Activated T-cell treated with anti-CD3 and anti-CD28 coated beads, Interleukin-2, amount 50 U/mL, for 72 hours (primary cell): ENCODE results near the gene NTN4. TPM values are rescaled to one million over a fixed set of nuclear protein-coding genes. Genes with fewer than 3 reads are reported as not detected.
"Not testable (repeated sequence)": the region's sequence is repeated elsewhere in the genome, so short reads cannot be mapped to it uniquely, and the experiment has no call there.

Experiments
- ATAC-seq, 2 donors: fragments of 150-1000 bp; cut with Tn5 transposase; replicated peaks in 1 of 2; 2 replicates each; pipeline ENCODE4 v1.10.0; 2021; ENCODE audit warnings: moderate library complexity in 2 of 2, mild to moderate bottlenecking in 1 of 2
- DNase-seq, 2 donors: peaks; one replicate each; pipeline ENCODE4 v3.0.0; 2021 to 2022; ENCODE audit warnings: mixed read lengths in 1 of 2
- H3K27ac Mint-ChIP-seq: one replicate; pipeline ENCODE4 v1.8.0; 2022; ENCODE audit warnings: mild to moderate bottlenecking, moderate library complexity, mixed read lengths
- H3K27me3 Mint-ChIP-seq: one replicate; pipeline ENCODE4 v1.8.0; 2022; ENCODE audit warnings: low read depth, mixed read lengths
- H3K36me3 Mint-ChIP-seq, 2 donors: one replicate each; pipeline ENCODE4 v1.8.0; 2022; ENCODE audit warnings: mixed read lengths in 2 of 2, mild to moderate bottlenecking in 1 of 2; ENCODE audit not compliant: insufficient read depth in 2 of 2
- H3K4me1 Mint-ChIP-seq: one replicate; pipeline ENCODE4 v1.8.0; 2022; ENCODE audit warnings: low read depth, mixed read lengths
- H3K4me3 Mint-ChIP-seq, 2 donors: one replicate each; pipeline ENCODE4 v1.8.0; 2022; ENCODE audit warnings: mild to moderate bottlenecking in 2 of 2, mixed read lengths in 2 of 2, moderate library complexity in 2 of 2
- H3K9me3 Mint-ChIP-seq, 2 donors: one replicate each; pipeline ENCODE4 v1.8.0; 2022; ENCODE audit warnings: mixed read lengths in 2 of 2
- total RNA-seq, 2 donors: library from RNA; stranded (reverse); gene quantifications; one replicate each; pipeline ENCODE4 v1.2.3, GENCODE V29; 2022

NTN4 gene
- total RNA-seq, 2 donors from 2014 or later, result 0.26 to 0.69 TPM

- Mint-ChIP-seq H3K4me1 (no peaks in the 10 kb centered on the region), H3K27me3 (no peaks in the 10 kb centered on the region), H3K27ac (no peak overlapping the region), H3K9me3 (peaks cover 0 to 1% of the 10 kb centered on the region in 2 donors), H3K36me3 (peaks cover 0 to 2% of the 10 kb centered on the region in 2 donors), H3K4me3 (no peak overlapping the region)
- no peak for DNase-seq
- ATAC-seq, result no peak
These were observed 115.9 kb downstream of the NTN4 start for GRCh38 chr12:95674631-95675030.

DNA sequence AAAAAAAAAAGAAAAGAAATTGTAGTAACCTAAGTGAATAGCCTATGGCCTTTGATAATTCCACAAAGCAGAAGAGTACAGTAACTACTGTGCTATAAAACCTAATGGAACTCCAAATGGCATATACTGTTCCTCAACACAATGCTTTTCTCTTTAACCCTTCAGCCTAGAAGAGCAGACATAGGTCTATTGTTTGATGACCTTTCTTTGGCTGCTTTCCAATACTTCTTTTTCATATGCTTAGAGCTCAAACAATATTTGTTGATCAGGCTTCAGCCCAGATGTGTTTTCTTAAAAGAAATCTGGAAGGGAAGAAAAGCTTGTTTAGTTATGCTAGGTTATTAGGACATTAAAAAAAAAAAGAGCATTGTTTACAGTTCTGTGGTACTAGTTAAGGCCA, 116.4 kb downstream of the NTN4 start:
- Mint-ChIP-seq H3K27ac (no peak overlapping the region), H3K9me3 (peaks cover 0 to 1% of the 10 kb centered on the region in 2 donors), H3K4me1 (no peaks in the 10 kb centered on the region), H3K4me3 (no peak overlapping the region), H3K27me3 (no peaks in the 10 kb centered on the region), H3K36me3 (peaks cover 0 to 2% of the 10 kb centered on the region in 2 donors)
- DNase-seq (no peak), ATAC-seq (no peak)

- H3K4me3 Mint-ChIP-seq, result no peak overlapping the region
- H3K27me3 Mint-ChIP-seq, result no peaks in the 10 kb centered on the region
- H3K36me3 Mint-ChIP-seq, result peaks cover 0 to 2% of the 10 kb centered on the region in 2 donors
- H3K4me1 Mint-ChIP-seq, result no peaks in the 10 kb centered on the region
- H3K9me3 Mint-ChIP-seq, result peaks cover 0 to 1% of the 10 kb centered on the region in 2 donors
- no peak for DNase-seq
- no peak overlapping the region for H3K27ac Mint-ChIP-seq
- ATAC-seq, result no peak
These were observed 117.0 kb downstream of the NTN4 start for GRCh38 chr12:95673576-95673975.

DNA sequence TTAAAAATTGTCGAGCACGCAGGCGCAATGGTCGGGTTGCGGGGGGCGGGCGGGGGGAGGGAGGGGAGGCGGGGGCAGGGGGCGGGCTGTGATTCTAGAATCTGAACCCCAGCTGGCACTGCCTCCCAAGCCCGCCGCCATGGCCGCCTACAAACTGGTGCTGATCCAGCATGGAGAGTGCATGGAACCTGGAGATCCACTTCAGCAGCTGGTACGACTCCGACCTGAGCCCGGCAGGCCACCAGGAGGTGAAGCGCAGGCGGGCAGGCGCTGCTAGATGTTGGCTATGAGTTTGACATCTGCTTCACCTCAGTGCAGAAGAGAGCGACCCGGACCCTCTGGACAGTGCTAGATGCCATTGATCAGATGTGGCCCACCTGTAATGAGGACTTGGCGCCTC, 118.4 kb downstream of the NTN4 start:
- Mint-ChIP-seq H3K27ac (no peak overlapping the region), H3K27me3 (no peaks in the 10 kb centered on the region), H3K36me3 (no peaks in the 10 kb centered on the region), H3K9me3 (no peaks in the 10 kb centered on the region), H3K4me1 (no peaks in the 10 kb centered on the region), H3K4me3 (no peak overlapping the region)
- DNase-seq, result no peak
- no peak for ATAC-seq

DNA sequence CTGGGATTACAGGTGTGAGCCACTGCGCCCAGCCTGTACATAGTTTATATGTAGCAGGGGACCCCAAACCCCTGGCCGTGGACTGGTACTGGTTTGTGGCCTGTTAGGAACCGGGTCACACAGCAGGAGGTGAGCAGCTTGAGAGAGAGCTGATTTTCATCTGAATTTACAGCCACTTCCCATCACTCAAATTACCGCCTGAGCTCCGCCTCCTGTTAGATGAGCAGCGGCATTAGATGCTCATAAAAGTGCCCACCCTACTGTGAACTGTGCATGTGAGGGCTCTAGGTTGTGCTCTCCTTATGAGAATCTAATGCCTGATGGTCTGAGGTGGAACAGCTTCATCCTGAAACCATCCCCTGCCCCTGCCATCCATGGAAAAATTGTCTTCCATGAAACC, 119.3 kb downstream of the NTN4 start:
- DNase-seq (no peak), ATAC-seq (no peak)
- no peak overlapping the region for H3K4me3 Mint-ChIP-seq
- H3K36me3 Mint-ChIP-seq, result no peaks in the 10 kb centered on the region
- no peaks in the 10 kb centered on the region for H3K4me1 Mint-ChIP-seq
- H3K27ac Mint-ChIP-seq, result no peak overlapping the region
- no peaks in the 10 kb centered on the region for H3K9me3 Mint-ChIP-seq
- H3K27me3 Mint-ChIP-seq, result no peaks in the 10 kb centered on the region

DNA sequence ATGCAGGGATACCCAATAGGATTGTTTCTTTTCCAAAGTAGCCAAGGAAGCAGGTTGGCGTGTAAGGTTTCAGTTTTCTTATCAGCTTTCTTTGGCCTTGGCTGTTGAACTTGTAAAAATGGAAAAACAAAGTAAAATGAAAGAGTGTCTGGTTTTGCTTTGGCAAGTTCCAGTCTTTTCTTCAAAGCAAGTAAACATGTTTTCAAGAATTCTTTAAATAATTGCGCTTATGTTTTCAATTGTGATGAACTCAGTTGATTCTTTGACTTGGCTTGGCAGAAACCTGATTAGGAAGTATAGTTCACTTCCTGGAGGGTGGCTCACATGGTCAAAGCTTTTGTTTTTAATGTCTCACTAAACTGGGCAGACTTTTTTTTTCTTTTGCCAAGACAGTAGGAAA, 127.0 kb downstream of the NTN4 start:
- Mint-ChIP-seq H3K4me3 (no peak overlapping the region), H3K27ac (no peak overlapping the region), H3K27me3 (no peaks in the 10 kb centered on the region), H3K36me3 (no peaks in the 10 kb centered on the region), H3K4me1 (no peaks in the 10 kb centered on the region), H3K9me3 (no peaks in the 10 kb centered on the region)
- ATAC-seq, result no peak
- no peak for DNase-seq

DNA sequence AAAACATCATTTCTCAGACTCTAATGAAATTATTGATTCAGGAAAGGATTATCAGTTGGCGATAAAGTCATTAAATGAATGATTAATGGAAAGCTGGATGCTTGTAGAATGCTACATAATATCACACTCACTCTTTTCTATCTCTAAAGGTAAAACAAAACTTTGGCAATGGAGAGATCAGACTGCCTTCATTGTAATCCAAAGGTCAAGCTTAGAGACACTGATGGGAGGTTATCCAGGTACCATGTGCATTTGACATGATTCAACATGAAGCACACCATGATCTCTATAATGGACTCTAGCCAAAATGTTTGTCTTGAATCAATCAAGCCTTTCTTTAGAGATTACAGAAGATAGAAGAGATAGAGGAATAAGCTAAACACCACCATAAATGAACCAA, 129.2 kb downstream of the NTN4 start:
- no peak overlapping the region for H3K4me3 Mint-ChIP-seq
- H3K27ac Mint-ChIP-seq, result no peak overlapping the region
- no peaks in the 10 kb centered on the region for H3K9me3 Mint-ChIP-seq
- H3K36me3 Mint-ChIP-seq, result no peaks in the 10 kb centered on the region
- DNase-seq, result no peak
- ATAC-seq, result no peak
- H3K27me3 Mint-ChIP-seq, result no peaks in the 10 kb centered on the region
- no peaks in the 10 kb centered on the region for H3K4me1 Mint-ChIP-seq

GRCh38 chr12:95658386-95658785, 132.2 kb downstream of the NTN4 start:
- peaks cover 6 to 11% of the 10 kb centered on the region in 2 donors for H3K9me3 Mint-ChIP-seq
- H3K27ac Mint-ChIP-seq, result no peak overlapping the region
- no peak for DNase-seq
- no peak for ATAC-seq
- H3K27me3 Mint-ChIP-seq, result no peaks in the 10 kb centered on the region
- H3K4me3 Mint-ChIP-seq, result no peak overlapping the region
- peaks cover 2% of the 10 kb centered on the region in 2 donors for H3K36me3 Mint-ChIP-seq
- H3K4me1 Mint-ChIP-seq, result peaks cover 4% of the 10 kb centered on the region

DNA sequence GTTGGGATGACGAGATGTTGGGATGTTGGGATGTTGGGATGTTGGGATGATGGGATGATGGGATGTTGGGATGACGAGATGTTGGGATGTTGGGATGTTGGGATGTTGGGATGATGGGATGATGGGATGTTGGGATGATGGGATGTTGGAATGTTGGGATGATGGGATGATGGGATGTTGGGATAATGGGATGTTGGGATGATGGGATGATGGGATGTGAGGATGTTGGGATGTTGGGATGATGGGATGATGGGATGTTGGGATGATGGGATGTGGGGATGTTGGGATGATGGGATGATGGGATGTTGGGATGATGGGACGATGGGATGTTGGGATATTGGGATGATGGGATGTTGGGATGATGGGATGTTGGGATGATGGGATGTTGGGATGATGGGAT, 135.9 kb downstream of the NTN4 start:
- not testable (repeated sequence) for DNase-seq, H3K4me1 Mint-ChIP-seq, H3K36me3 Mint-ChIP-seq, H3K27me3 Mint-ChIP-seq, ATAC-seq, H3K27ac Mint-ChIP-seq, H3K4me3 Mint-ChIP-seq
- peaks cover 6 to 11% of the 10 kb centered on the region in 2 donors for H3K9me3 Mint-ChIP-seq

GRCh38 chr12:95653771-95654546, 136.6 kb downstream of the NTN4 start:
- H3K27ac Mint-ChIP-seq, result no peak overlapping the region
- no peaks in the 10 kb centered on the region for H3K27me3 Mint-ChIP-seq
- H3K4me3 Mint-ChIP-seq, result no peak overlapping the region
- peaks cover 6 to 11% of the 10 kb centered on the region in 2 donors for H3K9me3 Mint-ChIP-seq
- ATAC-seq (no peak), DNase-seq (no peak)
- peaks cover 2% of the 10 kb centered on the region in 2 donors for H3K36me3 Mint-ChIP-seq
- H3K4me1 Mint-ChIP-seq, result peaks cover 4% of the 10 kb centered on the region

DNA sequence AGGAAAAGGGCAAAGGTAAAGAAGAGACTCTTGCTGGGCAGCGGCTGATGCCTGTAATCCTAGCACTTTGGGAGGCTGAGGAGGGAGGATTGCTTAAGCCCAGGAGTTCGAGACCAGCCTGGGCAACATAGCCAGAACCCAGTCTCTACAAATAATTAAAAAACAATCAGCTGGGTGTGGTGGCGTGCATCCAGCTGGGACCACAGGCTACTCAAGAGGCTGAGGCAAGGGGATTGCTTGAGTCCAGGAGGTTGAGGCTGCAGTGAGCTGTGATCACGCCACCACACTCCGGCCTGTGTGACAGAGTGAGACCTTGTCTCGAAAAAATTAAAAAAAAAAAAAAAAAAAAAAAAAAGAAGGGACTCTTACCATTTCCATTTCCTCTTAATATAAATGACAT, 138.9 kb downstream of the NTN4 start:
- ATAC-seq (no peak), DNase-seq (no peak)
- H3K27ac Mint-ChIP-seq, result no peak overlapping the region
- no peaks in the 10 kb centered on the region for H3K27me3 Mint-ChIP-seq
- no peak overlapping the region for H3K4me3 Mint-ChIP-seq
- peaks cover 4% of the 10 kb centered on the region for H3K4me1 Mint-ChIP-seq
- peaks cover 2% of the 10 kb centered on the region in 2 donors for H3K36me3 Mint-ChIP-seq
- H3K9me3 Mint-ChIP-seq, result peaks cover 6 to 11% of the 10 kb centered on the region in 2 donors

DNA sequence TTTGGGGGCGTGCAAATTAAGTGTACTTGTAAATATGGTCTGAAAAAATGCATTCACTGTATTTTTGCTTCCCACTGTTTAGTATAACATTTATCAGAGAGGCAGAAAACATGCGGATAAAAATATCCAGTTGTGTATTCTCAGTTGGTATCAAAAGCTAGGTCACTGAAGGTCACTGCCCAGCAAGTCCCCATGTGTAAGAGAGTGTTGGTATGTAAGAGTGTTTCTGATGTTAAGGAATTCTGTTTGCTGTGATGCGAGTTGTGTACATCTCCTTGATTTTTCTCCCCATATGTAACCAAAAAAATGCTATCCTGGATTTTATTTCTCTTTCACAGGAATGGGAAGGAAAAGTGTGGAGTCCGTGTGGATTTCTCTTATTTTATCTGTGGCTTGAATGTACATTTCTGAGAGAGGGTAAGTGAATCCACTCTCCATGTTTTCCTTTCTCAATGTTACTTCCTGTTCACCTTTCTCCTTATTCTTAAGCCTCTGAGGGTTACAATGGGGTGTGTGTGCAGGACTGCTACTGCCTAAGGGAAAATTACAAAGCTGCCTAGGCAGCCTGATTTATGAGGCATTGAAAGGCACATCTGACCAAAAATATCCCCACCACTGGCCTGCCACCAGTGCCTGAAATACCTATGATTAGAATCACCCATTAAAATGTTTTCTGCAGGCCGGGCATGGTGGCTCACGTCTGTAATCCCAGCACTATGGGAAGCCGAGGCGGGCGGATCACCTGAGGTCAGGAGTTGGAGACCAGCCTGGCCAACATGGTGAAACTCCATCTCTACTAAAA, 141.4 kb downstream of the NTN4 start:
- Mint-ChIP-seq H3K4me1 (peaks cover 1% of the 10 kb centered on the region), H3K36me3 (no peaks in the 10 kb centered on the region), H3K9me3 (peaks cover under 1% of the 10 kb centered on the region in 2 donors), H3K27ac (no peak overlapping the region), H3K4me3 (no peak overlapping the region), H3K27me3 (no peaks in the 10 kb centered on the region)
- ATAC-seq (no peak), DNase-seq (no peak)

DNA sequence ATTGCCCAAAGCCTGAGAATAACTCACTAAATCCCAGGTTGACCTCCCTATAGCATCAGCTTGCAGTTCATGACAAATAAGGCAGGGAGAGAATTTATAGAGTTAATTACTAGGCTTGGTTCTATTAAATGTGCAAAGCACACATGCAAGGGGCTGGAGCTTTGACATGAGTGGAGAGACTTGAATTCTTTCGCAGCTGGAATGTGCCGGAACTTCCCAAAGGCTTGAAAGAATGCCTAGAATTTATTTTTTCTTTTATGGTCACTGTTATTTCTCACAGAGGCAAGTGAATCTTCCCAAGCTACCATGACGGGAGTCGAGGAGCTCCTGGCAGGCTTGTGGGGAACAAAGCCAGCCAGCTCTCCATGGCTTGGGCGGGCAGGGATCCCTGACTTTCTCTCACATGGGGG, 143.8 kb downstream of the NTN4 start:
- no peak for DNase-seq
- H3K9me3 Mint-ChIP-seq, result no peaks in the 10 kb centered on the region
- no peak overlapping the region for H3K27ac Mint-ChIP-seq
- H3K36me3 Mint-ChIP-seq, result no peaks in the 10 kb centered on the region
- no peaks in the 10 kb centered on the region for H3K4me1 Mint-ChIP-seq
- no peaks in the 10 kb centered on the region for H3K27me3 Mint-ChIP-seq
- no peak for ATAC-seq
- no peak overlapping the region for H3K4me3 Mint-ChIP-seq
